Measurements from ENCODE around the gene ATP6V0E1.
"Not testable (repeated sequence)": the region's sequence is repeated elsewhere in the genome, so short reads cannot be mapped to it uniquely, and the experiment has no call there.

Gene ATP6V0E1

GRCh38 chr5:173065155-173065554 lies 81.6 kb downstream of the ATP6V0E1 start:
- DNase-seq (ENCODE audit: insufficient read length, low spot score) (no peak), FAIRE-seq (no peak)

GRCh38 chr5:173069671-173070070 lies 86.1 kb downstream of the ATP6V0E1 start:
- no peak for FAIRE-seq

GRCh38 chr5:173075137-173075843 lies 91.7 kb downstream of the ATP6V0E1 start:
- DNase-seq (ENCODE audit: insufficient read length, low spot score) (no peak), FAIRE-seq (no peak)

More at GRCh38 chr5:173069671-173070070, 86.1 kb downstream of the ATP6V0E1 start:
- no peak for DNase-seq (ENCODE audit: insufficient read length, low spot score)

GRCh38 chr5:173075970-173076369 lies 92.4 kb downstream of the ATP6V0E1 start:
- no peak for FAIRE-seq

GRCh38 chr5:173076471-173076870 lies 92.9 kb downstream of the ATP6V0E1 start:
- DNase-seq (ENCODE audit: insufficient read length, low spot score); FAIRE-seq: not testable (repeated sequence)

More at GRCh38 chr5:173075970-173076369, 92.4 kb downstream of the ATP6V0E1 start:
- no peak for DNase-seq (ENCODE audit: insufficient read length, low spot score)

GRCh38 chr5:173078878-173079277 lies 95.3 kb downstream of the ATP6V0E1 start:
- FAIRE-seq (no peak), DNase-seq (ENCODE audit: insufficient read length, low spot score) (no peak)

Measured in HTR-8/SVneo (cell line).